HG03575 (cell line): ENCODE results near the gene ADAMTS14.

ENCODE experiments used
- ATAC-seq: cut with Tn5 transposase; IDR thresholded peaks from one replicate; pipeline ENCODE4 v1.9.1; 2021; ENCODE audit not compliant: unreplicated experiment, insufficient number of reproducible peaks, low FRiP score; ENCODE audit errors: extremely low read depth

Gene ADAMTS14

DNA sequence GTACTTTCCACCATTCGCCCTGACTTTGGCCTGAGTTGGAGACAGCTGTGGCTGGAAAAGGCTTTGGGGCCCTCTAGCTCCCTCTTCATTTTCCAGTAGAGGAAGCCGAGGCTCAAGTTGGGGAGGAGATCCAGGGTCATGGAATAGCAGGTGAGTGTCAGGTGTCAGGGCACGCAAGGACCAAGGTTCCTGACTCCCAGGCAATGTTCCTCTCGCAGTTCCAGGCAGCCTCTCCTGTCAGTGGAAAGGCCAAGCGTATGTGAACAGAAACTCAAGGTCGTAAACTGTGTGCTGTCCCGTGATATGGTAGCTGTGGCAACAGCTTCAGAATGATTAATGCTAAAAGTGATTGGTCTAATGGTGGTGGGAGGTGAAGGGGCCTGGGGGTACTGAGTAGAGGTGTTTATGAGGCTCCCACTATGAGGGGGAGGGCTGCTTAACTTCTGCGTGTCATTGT, 13.2 kb downstream of the ADAMTS14 start:
- ATAC-seq: no peak

DNA sequence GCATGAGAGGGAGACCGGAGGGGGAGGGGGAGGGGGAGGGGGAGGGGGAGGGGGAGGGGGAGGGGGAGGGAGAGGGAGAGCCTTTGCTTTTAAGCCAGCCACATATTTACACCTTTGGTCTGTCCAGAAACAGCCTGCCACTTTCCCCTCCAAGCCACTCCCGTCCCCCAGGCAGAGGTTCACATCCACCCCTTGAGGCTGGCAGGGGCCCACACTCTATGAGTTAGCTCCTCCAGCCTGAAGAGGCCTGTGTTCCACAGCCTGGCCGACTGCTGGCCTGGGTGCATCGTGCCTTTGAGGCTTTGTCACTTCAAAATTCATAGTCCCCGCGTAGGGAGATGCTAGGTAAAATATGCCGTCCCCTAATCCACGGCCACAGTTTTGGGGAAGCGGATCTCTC, 16.5 kb downstream of the ADAMTS14 start:
- no peak for ATAC-seq

DNA sequence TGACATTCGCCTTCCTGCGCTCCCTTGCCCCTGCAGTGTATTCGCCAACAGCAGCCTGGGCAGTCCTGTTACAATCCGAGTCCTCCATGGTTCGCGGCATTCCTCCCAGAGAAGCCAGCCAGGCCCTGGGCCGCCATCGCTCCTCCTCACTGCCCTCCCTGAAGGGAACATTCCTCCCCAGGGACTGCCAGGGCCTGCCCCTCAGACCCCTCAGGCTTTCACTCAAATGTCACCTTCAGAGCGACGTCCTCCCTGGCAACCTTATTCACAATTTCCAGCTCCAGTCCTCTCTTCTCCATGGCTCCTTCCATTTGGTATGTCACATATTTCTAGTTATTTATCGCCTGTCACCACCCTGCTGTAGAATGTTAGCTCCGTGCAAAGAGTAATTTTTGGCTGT, 17.4 kb downstream of the ADAMTS14 start:
- ATAC-seq: no peak

DNA sequence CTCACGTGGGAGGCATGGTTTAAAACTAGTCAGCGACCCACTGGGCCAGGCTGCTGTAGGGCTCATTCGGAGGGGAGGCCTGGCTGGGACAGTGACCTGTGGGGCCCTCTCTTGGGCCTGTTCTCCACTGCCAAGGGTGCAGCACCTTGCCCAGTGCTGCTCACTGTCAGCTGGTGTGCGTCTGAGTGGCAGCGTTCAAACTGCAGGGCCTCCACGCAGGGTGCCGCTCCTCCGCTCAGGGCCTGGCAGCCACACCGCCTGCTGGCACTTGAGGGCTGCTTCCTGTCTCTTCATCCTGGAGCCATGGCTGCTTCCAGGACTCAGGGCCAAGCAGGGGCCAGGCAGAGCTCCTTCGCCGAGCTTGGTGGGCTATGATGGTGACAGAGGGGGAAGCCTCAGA, 18.3 kb downstream of the ADAMTS14 start:
- ATAC-seq: no peak

DNA sequence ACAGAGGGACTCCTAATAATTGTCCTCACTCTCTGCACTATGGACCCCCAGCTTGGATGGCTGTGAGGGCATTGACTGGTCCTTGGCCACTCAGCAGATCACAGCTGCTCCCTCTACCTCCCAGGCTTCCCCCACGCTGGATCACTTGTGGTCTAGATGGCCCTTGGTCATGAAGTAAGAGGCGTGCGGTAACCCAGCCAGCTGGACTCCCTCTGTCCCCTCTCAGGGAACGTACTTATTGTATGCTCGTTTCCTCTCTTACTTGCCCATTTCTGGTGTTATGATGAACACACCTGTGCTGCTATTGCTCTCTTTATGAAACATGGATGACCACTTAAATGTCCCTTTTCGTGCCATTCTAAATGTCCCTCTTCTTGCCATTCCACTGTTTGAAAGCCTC, 19.3 kb downstream of the ADAMTS14 start:
- no peak for ATAC-seq

DNA sequence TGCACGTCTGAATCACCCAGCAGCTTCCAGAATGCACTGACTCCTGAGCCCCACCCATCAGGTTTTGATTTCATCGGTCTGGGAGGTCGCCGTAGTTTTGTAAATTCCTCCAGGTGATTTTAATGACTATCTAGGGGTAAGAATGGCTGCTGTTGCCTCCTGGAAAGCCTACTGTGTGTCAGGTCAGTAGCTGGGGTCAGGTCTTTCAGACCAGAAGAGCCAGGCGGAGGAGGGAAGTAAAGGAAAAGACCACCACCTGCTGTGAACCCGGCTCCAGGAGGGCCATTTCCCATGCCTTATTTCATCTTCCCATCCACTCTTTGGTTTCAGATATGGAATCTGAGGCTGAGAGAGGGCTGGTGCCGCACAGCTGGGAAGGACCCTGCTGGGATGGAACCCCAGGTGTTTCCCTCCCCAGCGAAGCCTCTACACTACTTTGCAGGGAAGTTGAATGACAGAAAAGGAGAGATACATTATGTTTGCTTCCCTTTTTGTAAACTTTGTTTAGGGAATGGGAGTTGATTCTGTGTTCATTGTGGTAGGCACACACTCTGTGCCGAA, 19.8 kb downstream of the ADAMTS14 start:
- no peak for ATAC-seq

DNA sequence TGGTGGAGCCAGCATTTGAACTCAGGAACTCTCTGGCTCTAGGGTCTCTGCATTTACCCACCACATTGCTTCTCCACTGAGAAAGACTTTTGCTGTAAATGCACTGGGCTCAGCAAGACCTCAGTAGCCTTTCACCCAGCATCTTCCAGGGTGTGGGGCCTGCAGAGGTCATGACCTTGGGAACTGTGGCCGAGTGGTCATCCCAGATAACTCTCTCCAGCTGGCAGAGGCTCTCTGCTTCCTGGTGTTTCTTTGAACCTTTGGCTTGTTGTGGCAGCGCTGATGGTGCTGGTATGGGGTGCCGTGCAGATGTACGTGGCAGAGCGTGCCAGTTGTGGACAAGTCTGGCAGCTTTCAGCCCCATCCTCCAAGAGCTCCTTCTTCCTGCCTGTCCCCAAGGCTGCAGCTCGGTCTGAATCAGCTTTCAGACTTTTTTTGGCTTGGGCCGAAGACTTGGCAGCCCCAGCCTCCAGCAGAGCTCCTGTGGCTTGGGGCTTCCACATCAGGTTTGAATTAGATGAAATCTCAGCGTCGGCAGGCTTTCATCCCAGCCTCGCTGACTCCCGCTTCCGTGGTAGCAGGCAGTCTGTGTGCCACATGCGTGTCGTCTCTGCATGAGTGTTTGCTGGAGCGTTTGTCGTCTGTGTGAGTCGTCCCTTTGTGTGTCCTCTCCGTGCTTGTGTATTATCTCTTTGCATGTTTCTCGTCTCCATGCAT, 21.5 kb downstream of the ADAMTS14 start:
- ATAC-seq: no peak

DNA sequence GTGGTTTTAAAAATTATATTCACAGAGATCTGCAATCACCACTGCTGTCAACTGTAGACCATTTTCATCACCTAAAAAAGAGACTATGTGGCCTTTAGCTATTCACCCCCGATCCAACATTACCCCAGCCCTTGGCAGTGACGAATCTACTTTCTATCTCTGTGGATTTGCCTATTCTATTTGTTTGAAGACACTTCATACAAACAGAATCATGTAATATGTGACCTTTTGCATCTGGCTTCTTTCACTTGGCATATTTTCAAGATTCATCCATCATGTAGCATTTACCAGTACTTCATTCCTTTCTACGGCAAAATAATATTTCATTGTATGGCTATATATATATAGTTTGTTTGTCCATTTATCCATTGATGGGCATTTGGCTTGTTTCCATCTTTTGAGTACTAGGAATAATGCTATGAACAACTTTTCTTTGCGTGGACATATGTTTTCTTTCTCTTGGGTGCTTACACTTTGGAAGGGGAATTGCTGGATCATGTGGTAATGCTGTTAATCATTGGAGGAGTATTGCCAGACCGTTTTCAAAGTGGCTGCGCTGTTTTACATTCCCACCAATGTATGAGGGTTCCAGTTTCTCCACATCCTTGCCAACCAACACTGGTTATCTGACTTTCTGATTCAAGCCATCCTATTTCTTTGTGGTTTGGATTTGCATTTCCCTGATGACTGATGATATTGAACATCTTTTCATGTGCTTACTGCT, 22.3 kb downstream of the ADAMTS14 start:
- no peak for ATAC-seq

DNA sequence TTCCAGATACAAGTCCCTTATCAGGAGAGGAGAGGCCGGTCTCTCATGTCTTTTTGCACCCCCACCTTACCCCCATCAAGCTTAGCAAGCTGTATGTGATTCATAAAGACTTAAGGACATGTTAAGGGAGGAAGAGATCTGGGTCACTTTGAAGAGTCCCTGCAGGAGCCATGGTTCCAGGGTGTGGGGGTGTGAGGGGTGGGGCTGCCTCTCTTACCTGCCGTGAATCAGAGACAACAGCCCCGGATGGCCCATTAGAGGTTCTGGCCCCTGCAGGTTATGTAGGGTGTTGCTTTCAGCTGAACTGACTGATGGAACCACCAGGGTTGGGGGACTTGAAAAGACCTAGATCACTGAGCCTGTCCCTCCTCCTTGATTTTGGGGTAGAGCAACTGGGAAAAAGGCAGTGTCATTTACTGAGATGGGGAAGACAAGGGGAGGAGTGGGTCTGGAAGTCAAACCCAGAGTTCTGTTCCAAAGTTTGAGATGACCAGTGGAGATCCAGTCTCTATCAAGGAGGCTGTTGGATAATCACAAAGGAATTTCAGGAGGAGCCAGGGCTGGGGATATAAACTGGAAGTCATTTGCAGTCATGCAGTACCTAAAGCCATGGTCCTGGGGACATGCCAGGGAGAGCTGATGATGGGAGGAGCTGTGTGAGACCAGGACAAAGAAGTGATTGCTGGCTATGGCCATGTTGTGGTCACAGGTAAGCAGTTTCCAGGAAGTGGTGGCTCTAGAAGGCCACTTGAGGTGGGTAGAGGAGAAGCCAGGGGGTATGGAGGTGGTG, 23.1 kb downstream of the ADAMTS14 start:
- ATAC-seq: no peak

DNA sequence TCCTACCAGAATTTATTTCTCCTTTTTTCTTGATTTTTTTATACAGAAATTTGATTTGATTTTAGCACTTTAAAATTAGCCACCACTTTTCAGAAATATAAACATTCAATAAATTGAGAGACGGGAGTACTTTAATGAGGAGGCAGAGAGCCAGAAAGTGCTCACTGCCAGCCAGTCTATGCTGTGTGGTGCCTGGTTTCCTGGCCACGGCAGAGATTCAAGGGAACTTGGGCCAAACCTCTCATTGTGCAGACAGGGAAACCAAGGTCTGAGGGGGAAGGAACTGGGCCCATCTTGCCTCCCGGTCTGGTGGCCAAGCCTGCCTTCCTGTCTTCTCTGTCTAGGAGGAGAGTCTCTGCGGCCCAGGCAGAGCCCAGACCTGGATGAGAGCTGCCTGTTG, 25.9 kb downstream of the ADAMTS14 start:
- no peak for ATAC-seq

DNA sequence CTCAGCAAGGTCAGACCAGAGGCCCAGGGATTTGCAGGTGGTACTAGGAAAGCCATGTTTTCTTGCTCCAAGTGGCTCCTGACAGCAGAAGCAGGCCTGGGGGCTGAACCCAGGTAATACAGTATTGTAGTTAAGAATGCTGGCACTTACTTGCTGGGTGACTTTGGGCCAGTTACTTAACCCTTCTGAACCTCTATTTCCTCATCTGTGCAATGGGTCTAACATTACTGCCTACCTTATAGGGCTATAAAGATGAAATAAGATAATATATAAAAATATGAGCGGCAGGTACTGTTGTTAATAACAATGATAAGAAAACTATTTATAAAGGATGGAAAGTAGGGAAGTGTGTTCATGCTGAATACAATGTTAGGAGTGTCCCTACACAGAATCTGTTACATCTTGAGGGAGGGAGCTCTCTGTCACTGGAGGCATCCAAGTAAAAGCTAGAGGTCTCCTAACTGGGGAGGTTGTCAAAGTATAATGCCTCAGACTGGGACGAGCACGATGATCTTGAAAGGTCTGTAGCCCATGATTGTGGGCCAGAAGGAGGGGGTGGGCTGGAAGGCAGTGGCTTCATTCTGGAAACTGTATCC, 26.9 kb downstream of the ADAMTS14 start:
- no peak for ATAC-seq

DNA sequence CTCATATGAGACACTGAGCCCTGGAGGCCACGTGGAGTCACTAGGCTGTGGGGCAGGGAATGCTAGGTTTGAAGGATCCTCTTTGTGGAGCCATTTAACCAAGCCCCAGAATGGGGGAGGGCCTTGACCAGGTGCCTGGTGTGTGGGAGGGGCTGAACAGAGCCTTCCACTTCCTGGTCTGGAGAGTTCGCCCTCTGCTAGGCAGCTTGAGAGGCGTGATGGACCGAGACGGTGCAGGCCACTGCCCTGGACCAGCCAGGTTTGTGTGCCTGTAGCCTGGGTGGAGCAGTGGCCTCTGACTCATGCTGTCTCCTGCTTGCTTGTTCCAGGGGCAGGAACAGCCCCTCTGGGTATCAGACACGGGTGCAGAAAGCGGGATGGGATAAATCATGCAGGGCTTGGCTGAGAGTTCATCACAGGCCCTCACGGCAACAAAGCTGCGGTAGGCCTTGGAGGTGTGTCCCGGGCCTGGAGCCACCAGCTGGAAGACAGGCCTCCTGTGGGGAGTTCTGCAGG, 27.4 kb downstream of the ADAMTS14 start:
- ATAC-seq: no peak

DNA sequence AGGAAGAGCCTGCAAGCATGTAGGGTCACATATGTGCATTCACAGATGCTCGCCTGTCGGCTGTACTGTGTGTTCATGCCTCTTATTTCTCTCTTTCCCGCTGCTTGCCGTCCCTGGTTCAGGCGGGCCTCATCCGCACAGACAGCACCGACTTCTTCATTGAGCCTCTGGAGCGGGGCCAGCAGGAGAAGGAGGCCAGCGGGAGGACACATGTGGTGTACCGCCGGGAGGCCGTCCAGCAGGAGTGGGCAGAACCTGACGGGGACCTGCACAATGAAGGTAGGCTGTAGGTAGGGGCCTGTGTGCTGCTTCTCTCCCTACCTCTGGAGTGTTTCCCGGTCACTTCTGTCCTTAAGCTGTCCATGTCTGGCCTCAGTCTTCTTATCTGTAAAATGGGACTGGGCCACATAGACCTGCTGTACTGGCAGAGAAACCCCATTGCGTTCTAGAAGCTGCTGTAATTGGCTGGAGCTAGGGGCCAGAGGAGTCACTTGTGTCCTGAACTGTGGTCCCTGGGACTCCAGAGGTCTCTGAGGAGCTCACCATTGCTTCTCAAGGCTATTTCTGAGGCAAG, 30.0 kb downstream of the ADAMTS14 start:
- no peak for ATAC-seq

DNA sequence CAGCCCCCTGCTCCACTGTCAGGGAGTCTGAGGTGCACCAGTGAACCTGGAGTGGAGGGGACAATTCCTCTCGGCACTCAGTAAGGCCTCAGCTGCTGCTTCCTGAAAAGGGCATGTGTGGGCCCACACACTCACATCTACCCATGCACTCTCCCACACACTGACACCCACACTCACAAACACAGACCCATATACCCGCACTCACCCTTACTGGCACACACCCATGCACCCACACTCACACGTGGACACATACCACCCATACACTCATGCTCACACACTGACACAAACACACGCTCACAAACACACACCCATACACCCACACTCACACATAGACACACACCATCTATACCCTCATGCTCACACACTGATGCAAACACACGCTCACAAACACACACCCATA, 31.9 kb downstream of the ADAMTS14 start:
- ATAC-seq: no peak

DNA sequence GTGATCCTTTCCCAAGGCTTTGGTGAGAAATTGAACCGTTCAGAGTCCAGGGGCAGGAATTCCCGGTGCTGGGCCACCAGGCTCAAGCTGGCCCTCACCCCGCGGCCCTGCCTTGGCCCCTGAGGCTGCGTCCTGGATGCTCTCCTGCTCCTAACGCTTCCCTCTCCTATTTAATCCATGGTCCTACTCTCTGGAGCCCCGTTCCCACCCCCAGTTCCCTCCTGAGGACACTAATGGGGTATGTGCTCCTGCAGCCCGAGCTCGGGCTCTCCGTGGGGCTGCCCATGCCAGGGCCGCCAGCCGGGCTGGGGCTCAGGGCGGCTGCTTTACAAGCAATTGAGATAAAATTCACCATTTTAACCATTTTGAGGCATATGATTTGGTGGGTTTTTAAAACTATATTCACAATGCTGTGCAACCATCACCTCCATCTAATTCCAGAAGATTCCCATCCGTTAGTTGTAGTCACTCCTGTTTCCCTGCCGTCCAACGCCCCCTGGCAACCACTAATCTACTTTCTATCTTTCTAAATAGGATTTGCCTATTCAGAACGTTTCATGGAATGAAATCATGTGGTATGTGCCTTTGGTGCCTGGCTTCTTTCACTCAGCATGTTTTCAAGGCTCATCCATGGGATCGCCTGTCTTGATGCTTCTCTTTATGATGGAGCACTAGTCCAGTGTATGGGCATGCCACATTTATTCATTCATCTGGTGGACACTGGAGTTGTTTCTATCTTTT, 33.0 kb downstream of the ADAMTS14 start:
- no peak for ATAC-seq

DNA sequence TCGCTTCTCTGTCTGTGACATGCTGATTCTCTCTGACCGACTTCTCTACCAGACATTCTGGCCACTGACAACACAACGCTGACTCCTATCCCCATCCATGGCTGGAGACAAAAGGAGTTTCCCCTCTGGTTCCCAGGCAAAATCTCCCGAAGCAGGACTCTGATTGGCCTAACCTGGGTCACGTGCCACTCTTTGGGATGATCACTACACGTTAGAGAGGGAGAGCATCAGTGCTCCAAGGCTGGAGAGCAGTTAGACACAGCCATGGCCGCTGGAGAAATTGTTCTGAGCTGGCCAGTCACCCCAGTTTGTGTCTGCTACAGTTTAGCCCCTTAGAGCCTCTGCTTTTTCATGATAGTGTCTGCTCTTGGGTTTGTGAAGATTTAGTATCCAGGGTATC, 38.9 kb downstream of the ADAMTS14 start:
- no peak for ATAC-seq

DNA sequence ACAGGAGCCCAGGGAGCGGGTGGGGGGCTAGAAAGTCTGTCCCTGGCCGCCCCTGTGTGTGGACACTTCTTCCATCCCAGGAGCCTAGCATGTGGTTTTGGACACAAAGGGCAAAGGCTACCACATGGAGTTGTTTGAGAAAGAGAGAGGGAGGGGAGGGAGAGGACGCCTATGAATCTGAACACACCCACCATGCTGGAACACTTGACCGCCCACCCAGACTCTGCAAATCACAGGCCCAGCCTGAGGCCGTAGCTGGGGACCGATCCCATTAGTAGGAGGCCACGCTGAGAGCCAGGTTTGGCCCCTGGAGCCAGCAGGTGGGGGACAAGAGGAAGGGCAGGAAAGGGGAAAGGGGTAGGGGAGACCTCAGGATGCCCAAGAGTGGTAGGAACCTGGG, 39.6 kb downstream of the ADAMTS14 start:
- no peak for ATAC-seq

DNA sequence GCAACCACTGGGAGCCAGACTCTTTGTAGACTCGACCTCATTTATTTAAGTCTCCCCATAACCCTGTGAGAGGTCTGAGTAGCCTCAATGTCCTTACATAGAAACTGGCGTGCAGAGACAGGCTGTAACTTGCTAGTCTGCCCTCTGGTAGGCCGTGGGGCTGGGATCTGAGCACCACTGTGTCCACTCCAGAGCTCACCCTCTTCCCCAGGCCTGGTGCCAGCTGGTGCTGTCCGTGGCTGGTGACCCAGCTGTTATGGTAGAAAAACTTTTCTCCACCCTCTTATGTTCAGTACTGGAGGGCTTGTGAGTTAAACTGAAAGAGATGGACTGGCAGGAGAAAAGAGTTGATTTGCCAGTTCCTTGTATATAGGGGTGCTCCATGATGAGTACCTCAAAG, 41.9 kb downstream of the ADAMTS14 start:
- ATAC-seq: no peak
